ENCODE results near the gene RNF14. TPM values are rescaled to one million over a fixed set of nuclear protein-coding genes. Genes with fewer than 3 reads are reported as not detected.

The RNF14 gene
- total and polyA plus RNA-seq, 8 donors: 14.4 to 67.4 (median 28.3) TPM

DNA sequence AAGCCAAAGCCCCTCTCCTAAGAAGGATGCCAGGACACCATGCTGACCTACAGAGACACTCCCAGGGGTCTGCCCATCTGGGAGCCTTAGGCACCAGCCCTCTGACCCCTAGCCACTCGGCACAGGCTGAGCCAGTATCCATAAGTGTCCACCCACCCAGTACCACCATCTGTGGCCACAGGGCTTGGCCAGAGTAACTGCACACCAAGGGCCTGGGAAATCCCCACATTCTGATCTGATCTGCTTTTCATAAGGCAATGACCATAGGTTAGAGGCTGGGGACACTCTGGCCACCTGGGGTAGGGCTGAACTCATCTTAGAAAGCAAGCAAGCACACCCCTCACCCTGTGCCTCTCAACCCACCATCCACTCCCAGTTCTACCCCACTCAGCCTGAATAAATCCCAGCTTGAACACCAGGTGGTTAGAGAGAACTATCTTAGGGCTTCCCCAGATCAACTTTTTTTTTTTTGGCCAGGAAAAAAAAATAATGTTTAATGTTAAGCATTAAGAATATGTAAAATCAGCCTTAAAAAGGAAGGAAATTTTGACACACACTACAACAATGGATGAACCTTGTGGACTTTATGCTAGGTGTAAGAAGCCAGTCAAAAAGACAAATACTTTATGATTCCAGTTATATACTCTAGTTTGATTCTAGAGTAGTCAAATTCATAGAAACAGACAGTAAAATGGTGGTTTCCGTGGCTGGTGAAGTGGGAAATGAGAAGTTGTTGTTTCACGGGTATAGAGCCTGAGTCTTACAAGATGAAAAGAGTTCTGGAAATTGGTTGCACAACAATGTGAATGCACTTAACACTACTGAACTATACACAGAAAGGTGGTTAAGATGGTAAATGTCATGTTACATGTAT, 37.7 kb downstream of the RNF14 start:
- Histone ChIP-seq H3K27me3 (no peaks in the 10 kb centered on the region), H3K4me1 (peaks cover under 1 to 9% (median 2%) of the 10 kb centered on the region in 4 donors), H3K4me3 (no peak overlapping the region), H3K27ac (no peak overlapping the region), H3K36me3 (peaks cover 20 to 71% (median 64%) of the 10 kb centered on the region in 4 donors), H3K9me3 (no peaks in the 10 kb centered on the region)
- intact Hi-C loops (cut with DNase I; ENCODE audit: low total_unique reads): no loop called here
- WGBS, 5 donors: 60 to 79% (median 75%) methylated on average over 3 of the region's 3 CpGs
- no peak for DNase-seq
- TF ChIP-seq POLR2A (IDR thresholded peaks at IDR 0.05): no peak
- TF ChIP-seq POLR2AphosphoS5 (IDR thresholded peaks at IDR 0.05): no peak
- TF ChIP-seq, protein P1, sequence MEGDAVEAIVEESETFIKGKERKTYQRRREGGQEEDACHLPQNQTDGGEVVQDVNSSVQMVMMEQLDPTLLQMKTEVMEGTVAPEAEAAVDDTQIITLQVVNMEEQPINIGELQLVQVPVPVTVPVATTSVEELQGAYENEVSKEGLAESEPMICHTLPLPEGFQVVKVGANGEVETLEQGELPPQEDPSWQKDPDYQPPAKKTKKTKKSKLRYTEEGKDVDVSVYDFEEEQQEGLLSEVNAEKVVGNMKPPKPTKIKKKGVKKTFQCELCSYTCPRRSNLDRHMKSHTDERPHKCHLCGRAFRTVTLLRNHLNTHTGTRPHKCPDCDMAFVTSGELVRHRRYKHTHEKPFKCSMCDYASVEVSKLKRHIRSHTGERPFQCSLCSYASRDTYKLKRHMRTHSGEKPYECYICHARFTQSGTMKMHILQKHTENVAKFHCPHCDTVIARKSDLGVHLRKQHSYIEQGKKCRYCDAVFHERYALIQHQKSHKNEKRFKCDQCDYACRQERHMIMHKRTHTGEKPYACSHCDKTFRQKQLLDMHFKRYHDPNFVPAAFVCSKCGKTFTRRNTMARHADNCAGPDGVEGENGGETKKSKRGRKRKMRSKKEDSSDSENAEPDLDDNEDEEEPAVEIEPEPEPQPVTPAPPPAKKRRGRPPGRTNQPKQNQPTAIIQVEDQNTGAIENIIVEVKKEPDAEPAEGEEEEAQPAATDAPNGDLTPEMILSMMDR (IDR thresholded peaks at IDR 0.05): no peak
- no peak for TF ChIP-seq EP300 (IDR thresholded peaks at IDR 0.05)

DNA sequence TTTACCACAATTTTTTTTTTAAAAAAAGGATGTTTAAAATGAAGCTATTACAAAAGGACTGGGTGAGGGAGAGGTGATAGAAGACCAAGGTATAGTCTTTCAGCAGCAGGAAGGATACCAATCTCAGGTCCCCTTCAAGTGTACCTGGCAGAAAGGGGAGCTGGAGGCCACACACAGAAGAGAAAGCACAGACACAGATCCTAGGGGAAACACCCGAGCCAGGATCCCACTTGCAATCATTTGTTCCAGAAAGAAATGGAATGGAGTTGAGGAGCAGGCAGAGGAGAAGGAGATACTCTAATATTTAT, 38.3 kb downstream of the RNF14 start:
- H3K36me3 ChIP-seq: peaks cover 16 to 65% (median 58%) of the 10 kb centered on the region in 4 donors
- H3K9me3 ChIP-seq: no peaks in the 10 kb centered on the region
- intact Hi-C loops (cut with DNase I; ENCODE audit: low total_unique reads): no loop called here
- peaks cover 6 to 15% (median 8%) of the 10 kb centered on the region in 4 donors for H3K4me1 ChIP-seq
- no peak for DNase-seq
- TF ChIP-seq POLR2AphosphoS5 (IDR thresholded peaks at IDR 0.05) (no peak), POLR2A (IDR thresholded peaks at IDR 0.05) (no peak), EP300 (IDR thresholded peaks at IDR 0.05) (no peak)
- TF ChIP-seq, protein P1 (IDR thresholded peaks at IDR 0.05): no peak
- no peak overlapping the region for H3K27ac ChIP-seq
- no peak overlapping the region for H3K4me3 ChIP-seq
- 76 to 96% (median 79%) methylated on average over 1 of the region's 1 CpG for WGBS, 5 donors
- no peaks in the 10 kb centered on the region for H3K27me3 ChIP-seq

DNA sequence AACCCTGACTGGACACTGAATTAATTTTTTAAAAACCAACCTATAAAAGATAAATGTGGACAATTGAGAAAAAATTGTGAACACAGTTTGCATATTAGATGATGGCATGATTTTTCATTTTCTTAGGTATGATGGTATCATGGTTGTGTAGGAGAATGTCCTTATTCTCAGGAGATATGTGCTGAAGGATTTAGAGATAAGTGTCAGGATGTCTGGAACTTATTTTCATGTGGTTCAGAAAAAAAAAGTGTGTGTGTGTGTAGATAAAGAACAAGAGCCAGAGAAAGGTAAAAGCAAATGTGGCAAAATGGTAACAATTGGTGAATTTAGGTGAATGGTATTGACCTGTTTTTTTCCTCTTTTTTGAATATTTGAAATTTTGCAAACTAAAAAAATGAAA, 39.9 kb downstream of the RNF14 start:
- no peaks in the 10 kb centered on the region for H3K9me3 ChIP-seq
- H3K27me3 ChIP-seq: no peaks in the 10 kb centered on the region
- intact Hi-C loops (cut with DNase I; ENCODE audit: low total_unique reads): no loop called here
- H3K4me1 ChIP-seq: peaks cover 7 to 21% (median 19%) of the 10 kb centered on the region in 4 donors
- no peak overlapping the region for H3K27ac ChIP-seq
- H3K4me3 ChIP-seq: no peak overlapping the region
- TF ChIP-seq, protein P1 (IDR thresholded peaks at IDR 0.05): no peak
- TF ChIP-seq POLR2AphosphoS5 (IDR thresholded peaks at IDR 0.05): no peak
- TF ChIP-seq EP300 (IDR thresholded peaks at IDR 0.05): no peak
- TF ChIP-seq POLR2A (IDR thresholded peaks at IDR 0.05): no peak
- no peak for DNase-seq
- H3K36me3 ChIP-seq: peaks cover 11 to 49% (median 41%) of the 10 kb centered on the region in 4 donors

DNA sequence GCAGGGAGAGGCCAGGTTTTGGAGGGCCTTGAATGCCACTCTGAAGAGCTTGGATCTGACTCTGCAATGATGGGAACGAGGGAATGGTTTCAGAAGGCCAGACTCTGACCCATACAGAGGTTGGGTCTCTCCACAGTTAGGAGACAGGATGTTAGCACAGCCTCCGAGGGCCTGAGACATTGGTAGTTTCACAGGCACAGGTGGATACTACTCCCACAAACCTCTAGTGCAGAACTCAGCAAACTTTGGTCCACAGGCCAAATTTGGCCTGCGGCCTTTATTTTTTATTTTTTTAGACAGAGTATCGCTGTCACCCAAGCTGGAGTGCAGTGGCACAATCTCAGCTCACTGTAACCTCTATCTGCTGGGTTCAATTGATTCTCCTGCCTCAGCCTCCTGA, 41.0 kb downstream of the RNF14 start:
- H3K4me1 ChIP-seq: peaks cover 7 to 31% (median 24%) of the 10 kb centered on the region in 4 donors
- DNase-seq: no peak
- TF ChIP-seq POLR2AphosphoS5 (IDR thresholded peaks at IDR 0.05): no peak
- TF ChIP-seq, protein P1 (IDR thresholded peaks at IDR 0.05): no peak
- TF ChIP-seq POLR2A (IDR thresholded peaks at IDR 0.05): no peak
- TF ChIP-seq EP300 (IDR thresholded peaks at IDR 0.05): no peak
- no peak overlapping the region for H3K4me3 ChIP-seq
- H3K27me3 ChIP-seq: no peaks in the 10 kb centered on the region
- H3K36me3 ChIP-seq: peaks cover 5 to 40% (median 31%) of the 10 kb centered on the region in 4 donors
- WGBS, 5 donors: 90 to 96% (median 93%) methylated on average over 3 to 4 of the region's 4 CpGs
- H3K9me3 ChIP-seq: no peaks in the 10 kb centered on the region
- intact Hi-C loops (cut with DNase I; ENCODE audit: low total_unique reads): loop anchor here (10.0 kb wide), 1 partner anchor 135 kb away; no protein-coding TSS in a partner anchor
- H3K27ac ChIP-seq: no peak overlapping the region
